Retinal pigment epithelial cell (primary cell): ENCODE results near the gene HS3ST3B1.

Source experiments
- DNase-seq: peaks from one replicate; pipeline ENCODE4 v3.0.0-alpha.2; 2010; ENCODE audit warnings: low read depth
- H3K4me3 ChIP-seq: 2 replicates; pipeline ENCODE4 v1.5.1; 2011; ENCODE audit warnings: mild to moderate bottlenecking, low read length, control low read depth, moderate library complexity
- CTCF ChIP-seq: conservative IDR thresholded peaks from 2 replicates; pipeline ENCODE4 v1.5.1; 2011; ENCODE audit warnings: low read depth, low read length, control low read depth, inconsistent platforms

HS3ST3B1 gene

GRCh38 chr17:14361945-14362508, 61.1 kb downstream of the HS3ST3B1 start:
- no peak for TF ChIP-seq CTCF
- H3K4me3 ChIP-seq, result no peak overlapping the region
- no peak for DNase-seq

GRCh38 chr17:14366199-14366598, 65.3 kb downstream of the HS3ST3B1 start:
- no peak overlapping the region for H3K4me3 ChIP-seq
- DNase-seq, result no peak
- TF ChIP-seq CTCF, result no peak

GRCh38 chr17:14372461-14372860, 71.6 kb downstream of the HS3ST3B1 start:
- no peak for DNase-seq
- no peak for TF ChIP-seq CTCF
- H3K4me3 ChIP-seq, result no peak overlapping the region

GRCh38 chr17:14372905-14373613, 72.2 kb downstream of the HS3ST3B1 start:
- DNase-seq, result no peak
- no peak for TF ChIP-seq CTCF
- H3K4me3 ChIP-seq, result no peak overlapping the region

- no peak for TF ChIP-seq CTCF
- H3K4me3 ChIP-seq, result no peak overlapping the region
- DNase-seq, result no peak
Measured at GRCh38 chr17:14373614-14374259, 72.9 kb downstream of the HS3ST3B1 start.

GRCh38 chr17:14374268-14374667, 73.4 kb downstream of the HS3ST3B1 start:
- no peak for DNase-seq
- no peak for TF ChIP-seq CTCF
- H3K4me3 ChIP-seq, result no peak overlapping the region

- H3K4me3 ChIP-seq, result no peak overlapping the region
- TF ChIP-seq CTCF, result no peak
- no peak for DNase-seq
Measured at GRCh38 chr17:14376666-14377065, 75.8 kb downstream of the HS3ST3B1 start.
